Measurements from ENCODE around the gene EHMT2.

DNA sequence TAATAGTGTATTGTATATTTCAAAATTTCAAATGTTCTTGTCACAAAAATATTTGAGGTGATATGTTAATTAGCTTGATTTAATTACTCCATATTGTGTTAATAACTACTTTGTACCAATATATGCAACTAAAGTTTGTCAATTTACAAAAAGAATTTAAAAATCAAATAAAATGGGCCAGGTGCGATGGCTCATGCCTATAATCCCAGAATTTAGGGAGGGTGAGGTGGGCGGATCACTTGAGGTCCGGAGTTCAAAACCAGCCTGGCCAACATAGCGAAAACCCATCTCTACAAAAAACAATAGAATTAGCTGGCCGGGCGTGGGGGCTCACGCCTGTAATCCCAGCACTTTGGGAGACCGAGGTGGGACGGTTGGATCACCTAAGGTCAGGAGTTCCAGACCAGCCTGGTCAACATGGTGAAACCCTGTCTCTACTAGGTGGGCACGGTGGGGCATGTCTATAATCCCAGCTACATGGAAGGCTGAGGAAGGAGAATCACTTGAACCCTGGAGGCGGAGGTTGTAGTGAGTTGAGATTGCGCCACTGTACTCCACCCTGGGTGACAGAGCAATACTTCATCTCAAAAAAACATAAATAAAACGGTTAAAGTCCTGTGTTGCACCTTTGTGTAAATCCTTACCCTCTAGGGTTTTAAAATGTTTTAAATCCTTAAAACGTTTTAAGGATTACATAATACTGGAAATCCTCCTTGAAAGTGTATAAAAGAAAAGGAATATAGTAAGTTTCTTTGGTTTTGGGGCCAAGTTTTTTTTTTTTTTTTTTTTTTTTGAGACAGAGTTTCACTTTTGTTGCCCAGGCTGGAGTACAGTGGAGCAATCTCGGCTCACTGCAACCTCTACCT lies 65.9 kb downstream of the EHMT2 start:
- TF ChIP-seq, protein P1, sequence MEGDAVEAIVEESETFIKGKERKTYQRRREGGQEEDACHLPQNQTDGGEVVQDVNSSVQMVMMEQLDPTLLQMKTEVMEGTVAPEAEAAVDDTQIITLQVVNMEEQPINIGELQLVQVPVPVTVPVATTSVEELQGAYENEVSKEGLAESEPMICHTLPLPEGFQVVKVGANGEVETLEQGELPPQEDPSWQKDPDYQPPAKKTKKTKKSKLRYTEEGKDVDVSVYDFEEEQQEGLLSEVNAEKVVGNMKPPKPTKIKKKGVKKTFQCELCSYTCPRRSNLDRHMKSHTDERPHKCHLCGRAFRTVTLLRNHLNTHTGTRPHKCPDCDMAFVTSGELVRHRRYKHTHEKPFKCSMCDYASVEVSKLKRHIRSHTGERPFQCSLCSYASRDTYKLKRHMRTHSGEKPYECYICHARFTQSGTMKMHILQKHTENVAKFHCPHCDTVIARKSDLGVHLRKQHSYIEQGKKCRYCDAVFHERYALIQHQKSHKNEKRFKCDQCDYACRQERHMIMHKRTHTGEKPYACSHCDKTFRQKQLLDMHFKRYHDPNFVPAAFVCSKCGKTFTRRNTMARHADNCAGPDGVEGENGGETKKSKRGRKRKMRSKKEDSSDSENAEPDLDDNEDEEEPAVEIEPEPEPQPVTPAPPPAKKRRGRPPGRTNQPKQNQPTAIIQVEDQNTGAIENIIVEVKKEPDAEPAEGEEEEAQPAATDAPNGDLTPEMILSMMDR (conservative IDR thresholded peaks at IDR 0.05) = no peak
- no peak for TF ChIP-seq ZFX (IDR thresholded peaks at IDR 0.05)

All from C4-2B (cell line).